B cell (primary cell): ENCODE data around the gene APOL6.

ENCODE experiments used
- CTCF ChIP-seq: fragments of 200-600 bp; IDR thresholded peaks from one replicate; pipeline ENCODE4 v1.8.0; 2022; ENCODE audit warnings: antibody characterized with exemption, mild to moderate bottlenecking
- EZH2 ChIP-seq: IDR thresholded peaks from 2 replicates; pipeline ENCODE4 v1.6.1; 2012; ENCODE audit warnings: borderline replicate concordance, low read depth, mild to moderate bottlenecking, moderate library complexity, low read length; ENCODE audit not compliant: insufficient read depth, poor library complexity, severe bottlenecking

GRCh38 chr22:35648066-35649025 lies at the start of gene APOL6:
- TF ChIP-seq EZH2 (no peak), CTCF (no peak)
